ENCODE data around the gene RERE.

Gene RERE

DNA sequence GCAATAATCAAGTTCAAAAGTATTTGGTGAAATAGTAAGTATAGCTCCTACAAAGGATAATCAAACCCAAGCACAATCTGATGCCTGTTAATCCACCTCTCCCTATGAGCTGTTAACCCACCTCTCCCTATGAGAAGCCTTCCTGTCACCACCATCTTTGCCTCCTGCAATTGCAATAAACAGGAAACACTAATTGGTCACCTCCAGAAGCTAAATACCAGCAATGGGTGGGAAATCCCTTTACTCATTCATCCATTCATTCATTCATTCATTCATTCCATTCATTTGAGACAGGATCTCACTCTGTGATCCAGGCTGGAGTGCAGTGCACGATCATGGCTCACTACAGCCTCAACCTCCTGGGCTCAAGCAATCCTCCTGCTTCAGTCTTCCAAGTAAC is 132.8 kb downstream of the RERE start:
- no peak for DNase-seq

GRCh38 chr1:8682573-8682972 is 134.9 kb downstream of the RERE start:
- no peak for DNase-seq

GRCh38 chr1:8681911-8682310 is 135.5 kb downstream of the RERE start:
- no peak for DNase-seq

DNA sequence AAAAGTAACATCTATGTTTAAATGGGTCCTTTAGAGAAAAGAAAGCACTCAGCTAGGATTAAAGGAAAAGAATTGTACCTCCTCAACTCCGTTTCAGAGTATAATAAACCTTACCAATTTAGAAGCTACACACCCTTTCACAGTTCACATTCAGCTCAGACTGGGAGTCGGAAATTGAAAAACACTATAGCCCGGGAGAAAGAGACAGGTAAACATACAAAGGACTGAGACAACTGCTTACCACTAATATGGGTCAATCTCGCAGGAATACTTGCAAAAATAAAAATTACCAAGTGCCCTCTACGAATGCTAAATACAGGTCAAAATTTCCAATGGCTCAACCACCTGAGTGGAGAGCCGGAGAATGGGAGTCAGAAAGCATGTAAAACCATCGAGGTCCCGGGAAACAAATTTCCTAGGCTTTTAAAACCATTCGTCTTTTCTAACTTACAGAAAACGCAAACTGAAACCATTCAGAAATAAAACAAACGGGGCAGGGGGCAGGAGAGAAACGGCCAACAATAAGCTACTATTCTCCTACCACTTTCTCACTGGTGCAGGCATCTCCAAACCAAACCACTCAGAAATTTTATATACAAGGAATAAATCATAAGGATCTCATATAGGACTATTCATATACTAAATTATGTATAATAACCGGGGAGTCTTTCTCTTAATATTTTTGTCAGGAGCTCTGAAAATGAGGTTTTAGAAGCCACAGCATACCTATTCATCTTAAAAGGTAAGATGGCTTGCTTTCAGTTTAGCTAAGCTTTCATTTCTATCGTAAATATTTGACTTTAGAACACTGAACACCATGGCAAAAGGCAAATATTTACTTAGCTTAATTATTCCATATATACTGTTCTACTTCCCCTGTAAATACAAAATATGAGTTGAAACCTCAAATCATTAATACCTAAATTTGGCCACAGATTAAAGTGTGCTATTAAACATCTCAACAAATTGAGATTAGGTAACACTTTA is 136.5 kb downstream of the RERE start:
- DNase-seq: no peak

GRCh38 chr1:8679929-8680663 is 137.3 kb downstream of the RERE start:
- no peak for DNase-seq

DNA sequence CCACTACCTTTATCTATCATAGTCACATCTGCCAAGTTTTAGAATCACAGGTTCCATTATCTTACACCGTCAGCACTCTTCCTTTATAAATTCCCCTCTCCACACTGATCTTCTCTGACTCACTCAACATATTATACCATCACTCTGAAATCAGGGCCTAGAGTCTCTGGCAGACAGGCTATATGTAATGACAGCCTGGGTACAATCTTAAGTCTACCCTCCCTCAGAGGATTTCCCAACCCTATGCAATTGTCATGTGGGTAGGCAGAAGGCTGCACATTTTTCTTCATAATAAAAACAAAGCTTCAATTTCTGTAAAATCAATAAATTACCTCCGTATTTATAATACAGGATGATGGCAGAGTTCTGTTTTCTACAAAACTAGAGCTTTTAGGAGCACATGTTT is 138.0 kb downstream of the RERE start:
- no peak for DNase-seq

DNA sequence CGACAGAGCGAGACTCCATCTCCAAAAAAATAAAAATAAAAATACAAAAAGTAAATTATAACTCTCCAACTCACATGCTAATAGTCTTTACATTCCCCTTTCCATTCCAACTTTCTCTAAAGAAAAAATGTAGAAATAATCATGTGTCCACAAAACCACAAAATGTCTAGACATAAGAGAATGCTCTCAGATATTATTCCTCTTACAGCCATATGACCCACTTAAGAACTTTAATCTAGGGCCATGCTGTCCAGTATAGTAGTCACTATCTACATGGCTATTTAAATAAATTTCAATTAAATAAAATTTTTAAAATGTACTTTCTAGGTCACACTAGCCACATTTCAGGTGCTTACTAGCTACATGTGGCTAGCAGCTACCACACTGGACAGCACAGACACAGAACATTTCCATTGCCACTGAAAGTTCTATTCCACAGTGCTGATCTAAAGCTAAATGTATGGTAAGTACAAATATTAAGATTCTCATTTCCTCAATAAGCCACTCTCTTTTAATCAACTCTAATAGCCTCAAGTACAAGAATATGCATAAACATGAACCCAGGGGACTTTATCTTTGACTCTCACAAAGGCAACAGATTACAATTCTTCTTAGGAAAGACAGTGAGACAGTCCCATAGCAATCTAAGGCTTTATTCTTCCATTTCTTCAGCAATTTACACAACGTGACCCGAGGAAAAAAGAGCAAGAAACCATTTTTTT is 138.6 kb downstream of the RERE start:
- DNase-seq: no peak

DNA sequence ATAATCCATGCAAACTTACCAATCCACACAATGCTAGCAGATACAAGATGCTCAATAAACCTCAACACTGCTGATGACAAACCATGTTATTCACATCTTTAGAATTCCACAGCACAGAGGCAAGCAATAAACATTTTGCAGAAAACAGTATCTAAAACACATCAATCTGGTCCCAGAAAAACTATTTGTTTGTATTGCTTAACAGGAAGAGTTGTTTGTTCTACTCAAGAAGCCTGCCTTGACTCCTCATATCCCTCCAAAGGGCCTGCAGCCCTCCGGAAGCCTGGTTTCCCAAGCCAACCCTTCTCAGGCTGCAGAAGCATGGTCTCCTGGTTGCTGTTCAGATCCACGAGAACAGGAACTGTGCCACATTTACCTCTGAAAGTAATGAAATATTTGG is 139.7 kb downstream of the RERE start:
- DNase-seq: no peak

- DNase-seq: no peak
These were observed 140.6 kb downstream of the RERE start for GRCh38 chr1:8676813-8677212.

- no peak for DNase-seq
These were observed 141.4 kb downstream of the RERE start for GRCh38 chr1:8676072-8676471.

DNA sequence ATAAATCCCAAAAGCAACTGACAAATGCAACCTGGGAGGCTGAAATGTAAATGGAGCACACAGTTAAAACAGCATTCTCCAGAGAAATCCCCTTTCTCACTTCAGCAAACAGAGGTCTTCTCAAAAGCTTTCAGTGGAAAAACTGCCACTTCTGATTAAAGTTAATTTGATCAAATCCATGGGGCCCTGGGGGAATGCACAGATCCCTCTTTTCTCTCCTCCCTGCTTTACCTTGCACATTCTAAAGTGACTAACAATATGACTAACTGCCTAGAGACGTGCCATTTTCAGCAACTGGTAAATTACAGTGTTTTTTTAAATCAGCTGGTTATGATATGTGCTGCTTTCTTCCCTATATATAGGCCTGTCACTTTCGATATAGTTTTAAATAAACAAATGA is 142.5 kb downstream of the RERE start:
- no peak for DNase-seq

DNA sequence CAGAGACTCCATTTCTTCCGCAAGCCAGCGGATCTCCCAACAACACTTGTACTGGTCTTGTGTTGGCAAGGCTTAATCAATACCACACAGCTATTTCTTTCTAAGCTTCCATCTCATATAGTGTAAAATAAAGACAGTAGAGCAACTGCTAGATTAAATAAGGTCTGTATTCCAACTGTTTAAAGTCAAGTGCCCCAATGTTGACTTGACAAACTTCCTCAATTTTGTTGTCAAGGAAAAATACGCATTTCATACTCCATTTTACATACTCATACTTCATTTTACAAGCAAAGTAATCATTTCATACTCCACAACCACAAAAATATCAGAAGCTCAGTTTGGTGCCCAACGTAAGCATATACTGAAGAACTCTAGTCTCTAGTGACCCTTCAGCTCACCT is 143.0 kb downstream of the RERE start:
- no peak for DNase-seq

- DNase-seq: no peak
These were observed 146.0 kb downstream of the RERE start for GRCh38 chr1:8671306-8671917.

DNA sequence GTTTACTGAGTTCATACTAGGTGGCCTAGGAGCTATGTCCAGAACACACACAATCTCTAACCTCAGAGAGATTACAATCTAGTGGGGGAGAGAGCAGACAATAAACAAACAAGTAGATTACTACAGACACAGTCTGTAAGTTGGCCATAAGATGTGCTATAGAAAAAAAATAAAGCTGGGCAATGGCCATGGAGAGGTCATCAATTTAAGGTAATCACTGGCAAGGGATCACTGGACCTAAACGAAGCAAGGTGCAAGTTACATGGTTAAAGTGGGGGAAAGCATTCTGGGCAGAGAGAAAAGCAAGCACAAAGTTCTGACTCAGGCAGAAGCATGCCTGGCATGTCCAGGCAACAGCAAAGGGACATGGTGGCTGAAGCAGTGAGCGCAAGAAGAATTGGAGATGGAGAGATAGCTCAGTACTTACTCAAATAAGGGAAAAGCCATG is 147.0 kb downstream of the RERE start:
- DNase-seq: no peak

DNA sequence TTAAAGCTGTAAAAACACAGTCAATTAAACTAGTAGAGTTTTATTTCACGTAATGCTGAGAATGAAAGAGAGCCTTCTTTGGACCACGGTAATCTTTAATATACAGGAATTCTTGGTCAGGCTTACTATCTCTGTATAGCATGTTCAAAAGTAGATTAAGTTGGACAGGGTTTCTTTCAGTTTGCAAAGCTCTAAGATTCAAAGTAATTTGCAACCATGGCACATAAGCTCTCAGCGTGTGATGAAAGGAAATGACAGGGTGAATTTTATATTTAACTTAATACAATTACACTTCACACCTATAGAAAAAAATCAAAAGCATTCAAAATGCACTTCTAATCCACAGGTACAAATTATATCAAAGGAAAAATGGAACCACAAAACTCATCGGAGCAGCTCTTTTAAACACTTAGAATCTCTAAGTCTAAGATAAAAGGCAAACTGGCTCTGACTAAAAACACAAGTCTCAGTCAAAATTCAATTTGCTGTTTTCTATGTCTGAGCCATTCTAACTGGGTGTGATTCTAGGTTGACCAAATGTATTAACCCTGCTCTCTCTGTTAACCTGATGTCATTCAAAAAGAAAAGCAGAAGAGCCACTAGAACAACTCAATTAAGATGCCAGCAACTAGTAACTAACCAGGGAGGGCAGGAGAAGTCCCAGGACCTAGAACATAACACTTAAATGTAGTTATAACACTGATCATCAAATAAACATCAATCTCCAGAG is 147.7 kb downstream of the RERE start:
- no peak for DNase-seq

GRCh38 chr1:8667869-8668594 is 149.4 kb downstream of the RERE start:
- DNase-seq: no peak

- no peak for DNase-seq
These were observed 150.9 kb downstream of the RERE start for GRCh38 chr1:8666389-8667167.

- DNase-seq: no peak
These were observed 151.6 kb downstream of the RERE start for GRCh38 chr1:8665833-8666232.

DNA sequence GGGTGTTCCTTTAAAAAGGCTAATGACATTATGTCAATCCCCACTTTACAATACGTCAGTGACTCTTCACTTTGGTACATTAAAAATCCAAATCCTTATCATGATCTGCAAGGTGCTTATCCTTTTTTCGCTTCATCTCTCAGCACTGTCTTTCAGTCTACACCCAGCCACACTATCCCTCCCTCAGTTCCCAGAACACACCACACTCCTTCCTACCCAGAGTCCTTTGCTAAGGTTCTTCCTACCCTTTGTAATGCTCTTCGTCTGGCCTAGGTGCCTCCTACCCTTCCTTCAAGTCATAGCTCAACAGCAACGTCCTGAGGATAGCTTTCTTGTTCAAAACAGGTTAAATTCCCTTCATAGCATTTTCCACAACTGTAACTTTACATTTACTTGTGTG is 152.6 kb downstream of the RERE start:
- DNase-seq: no peak

DNA sequence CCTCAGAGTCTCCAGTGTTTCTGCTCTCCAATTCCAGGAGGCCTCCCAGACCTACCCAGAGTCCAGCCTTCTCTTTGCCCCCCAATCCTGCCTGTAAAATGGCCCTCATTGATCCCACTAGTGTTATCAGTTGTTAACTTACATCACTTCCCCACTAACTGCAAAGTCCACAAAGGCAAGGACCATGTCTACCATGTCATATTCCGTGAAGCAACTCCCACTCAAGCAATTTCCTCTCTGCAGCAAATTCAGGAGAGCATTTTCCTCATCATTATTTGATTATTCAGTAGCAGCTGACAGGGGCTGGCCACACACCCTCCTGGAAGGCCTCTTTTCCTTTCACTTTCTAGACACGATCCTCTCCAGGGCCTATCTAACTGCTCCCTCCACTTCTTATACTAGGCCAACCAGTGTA is 153.5 kb downstream of the RERE start:
- no peak for DNase-seq
